HepG2 (cell line): Measurements from ENCODE around the gene UNC119B. TPM values are rescaled to one million over a fixed set of nuclear protein-coding genes. Genes with fewer than 3 reads are reported as not detected.

Source experiments
- ATAC-seq: fragments of 200-7000 bp; cut with Tn5 transposase; 3 replicates; pipeline ENCODE4 v1.9.1; 2020; ENCODE audit warnings: mild to moderate bottlenecking, moderate library complexity
- BruUV-seq: library from RNA; stranded (reverse); fragments of 400-500 nt; replicated peaks from 2 replicates; lab custom pipeline; 2021; lab: Mats Ljungman, UMichigan
- CTCF ChIA-PET: fragments of 300-600 bp; formaldehyde crosslinking; extraction: SDS; loops from one replicate; lab custom pipeline; 2021; ENCODE audit warnings: low total read pairs, inconsistent platforms, low intra/inter-chr PET ratio; lab: Yijun Ruan, JAX
- POLR2A ChIA-PET: fragments of 350-600 bp; sonication (Branson Sonifier 250); formaldehyde crosslinking; loops from one replicate; lab custom pipeline; 2020; ENCODE audit warnings: antibody characterized with exemption, inconsistent platforms; lab: Yijun Ruan, JAX
- DNase-seq: peaks from one replicate; pipeline ENCODE4 v3.0.0-alpha.2; 2015; ENCODE audit warnings: low spot score
- FAIRE-seq: peaks from 3 replicates; lab custom pipeline; 2011; peaks lifted over from hg19 to GRCh38; lab: Jason Lieb, UNC
- H2AFZ ChIP-seq: one replicate; pipeline ENCODE4 v1.6.1; 2011; ENCODE audit warnings: low read length, inconsistent platforms
- H3K27ac ChIP-seq: fragments of 300-600 bp; 3 replicates; pipeline ENCODE4 v1.8.0; 2011; ENCODE audit warnings: mixed run types, mild to moderate bottlenecking, mixed read lengths, low read length, inconsistent platforms; ENCODE audit not compliant: insufficient read depth; ENCODE audit errors: extremely low read length
- H3K27me3 ChIP-seq, 2 experiments: fragments of 200-600 bp in 1 of 2; 2 replicates in 1 of 2; 3 replicates in 1 of 2; pipeline versions ENCODE4 v1.6.0 to v1.8.0; 2011; ENCODE audit warnings: low read length in 2 of 2, mild to moderate bottlenecking in 2 of 2, moderate library complexity in 2 of 2, inconsistent platforms in 1 of 2; ENCODE audit not compliant: insufficient read depth in 2 of 2, control insufficient read depth in 1 of 2
- H3K36me3 ChIP-seq, 2 experiments: fragments of 200-600 bp in 1 of 2; replicated peaks in 1 of 2; 2 replicates in 1 of 2; 3 replicates in 1 of 2; pipeline versions ENCODE4 v1.5.1 to v1.8.0; 2011; ENCODE audit warnings: low read length in 2 of 2, inconsistent platforms in 1 of 2; ENCODE audit not compliant: insufficient read depth in 2 of 2, control insufficient read depth in 1 of 2
- H3K4me1 ChIP-seq: 2 replicates; pipeline ENCODE4 v1.5.1; 2012; ENCODE audit warnings: low read length, inconsistent platforms; ENCODE audit not compliant: insufficient read depth
- H3K4me2 ChIP-seq: 2 replicates; pipeline ENCODE4 v1.6.0; 2011; ENCODE audit warnings: low read depth, low read length, inconsistent platforms
- H3K4me3 ChIP-seq, 3 experiments: fragments of 200-600 bp in 1 of 3; sonication (generic), shearing (Covaris generic) in 1 of 3; replicated peaks in 1 of 3; 2 replicates each; pipeline ENCODE4 v1.5.1; 2011 to 2016; ENCODE audit warnings: low read length in 3 of 3, inconsistent platforms in 2 of 3, low read depth in 2 of 3, mild to moderate bottlenecking in 2 of 3, control low read depth in 1 of 3, mixed read lengths in 1 of 3; ENCODE audit not compliant: insufficient read depth in 1 of 3
- H3K79me2 ChIP-seq: one replicate; pipeline ENCODE4 v1.6.1; 2011; ENCODE audit warnings: low read length, inconsistent platforms; ENCODE audit not compliant: insufficient read depth
- H3K9ac ChIP-seq: 2 replicates; pipeline ENCODE4 v1.6.0; 2011; ENCODE audit warnings: mild to moderate bottlenecking, low read depth, low read length, inconsistent platforms; ENCODE audit not compliant: insufficient read depth
- H3K9me3 ChIP-seq: 2 replicates; pipeline ENCODE4 v1.5.1; 2012; ENCODE audit warnings: mild to moderate bottlenecking, low read length
- H4K20me1 ChIP-seq: 2 replicates; pipeline ENCODE4 v1.6.0; 2011; ENCODE audit warnings: inconsistent platforms, mild to moderate bottlenecking, low read length, moderate library complexity; ENCODE audit not compliant: insufficient read depth
- BRCA1 ChIP-seq: sonication (generic); formaldehyde crosslinking; IDR thresholded peaks from 2 replicates; pipeline ENCODE4 v1.4.0; 2020; ENCODE audit warnings: missing genetic modification reagents
- FOXA1 ChIP-seq, 2 experiments: fragments of 450-650 bp in 1 of 2; sonication (generic) in 1 of 2; formaldehyde crosslinking in 1 of 2; IDR thresholded peaks; 2 replicates each; pipeline versions ENCODE4 v1.4.0 to v1.6.1; 2016 to 2020; ENCODE audit warnings: missing genetic modification reagents in 1 of 2
- GZF1 ChIP-seq: sonication (generic); formaldehyde crosslinking; IDR thresholded peaks from 2 replicates; pipeline ENCODE4 v1.5.1; 2020; ENCODE audit warnings: mild to moderate bottlenecking, missing genetic modification reagents
- HOXA3 ChIP-seq: sonication (generic); formaldehyde crosslinking; IDR thresholded peaks from 2 replicates; pipeline ENCODE4 v1.5.0; 2020; ENCODE audit warnings: missing genetic modification reagents
- MTF1 ChIP-seq: sonication (generic); formaldehyde crosslinking; IDR thresholded peaks from 2 replicates; pipeline ENCODE4 v1.5.0; 2020; ENCODE audit warnings: missing genetic modification reagents
- NFRKB ChIP-seq: fragments of 450-650 bp; IDR thresholded peaks from 2 replicates; pipeline ENCODE4 v1.6.1; 2017
- RELA ChIP-seq: sonication (generic); formaldehyde crosslinking; IDR thresholded peaks from 2 replicates; pipeline ENCODE4 v1.4.0; 2020; ENCODE audit warnings: missing genetic modification reagents
- SCMH1 ChIP-seq: sonication (generic); formaldehyde crosslinking; IDR thresholded peaks from 2 replicates; pipeline ENCODE4 v1.9.0; 2021; ENCODE audit warnings: missing genetic modification reagents, mild to moderate bottlenecking, borderline replicate concordance
- SNAPC4 ChIP-seq: sonication (generic); formaldehyde crosslinking; IDR thresholded peaks from 2 replicates; pipeline ENCODE4 v1.4.0; 2020; ENCODE audit warnings: mild to moderate bottlenecking, missing genetic modification reagents
- SYNCRIP ChIP-seq: fragments of 200-400 bp; formaldehyde crosslinking; IDR thresholded peaks from 2 replicates; pipeline ENCODE4 v1.6.1; 2018; ENCODE audit warnings: mild to moderate bottlenecking, low read depth, low read length; ENCODE audit not compliant: insufficient read depth
- TEAD3 ChIP-seq: optimal IDR thresholded peaks from 2 replicates; pipeline ENCODE3; 2016; ENCODE audit warnings: borderline replicate concordance
- ZFP36 ChIP-seq: fragments of 150-350 bp; IDR thresholded peaks from 2 replicates; pipeline ENCODE4 v1.6.1; 2018; ENCODE audit warnings: borderline replicate concordance, low read length, low read depth; ENCODE audit not compliant: partially characterized antibody
- ZNF382 ChIP-seq: sonication (generic); formaldehyde crosslinking; IDR thresholded peaks from 2 replicates; pipeline ENCODE4 v1.5.0; 2020; ENCODE audit warnings: missing genetic modification reagents, mild to moderate bottlenecking, borderline replicate concordance
- ZZZ3 ChIP-seq: sonication (generic); formaldehyde crosslinking; IDR thresholded peaks from 2 replicates; pipeline ENCODE4 v1.4.0; 2020; ENCODE audit warnings: missing genetic modification reagents, mild to moderate bottlenecking, borderline replicate concordance
- WGBS: methylation state at CpG from one replicate; pipeline ENCODE4 v1.1.6; 2017; ENCODE audit warnings: low lambda C conversion rate; 5-methylcytosine and 5-hydroxymethylcytosine counted together
- in situ Hi-C: cut with HindIII; loops from 2 replicates; pipeline ENCODE4 v1.10.0; 2017; ENCODE audit warnings: low pct_unique_long_range_greater_than_20kb; ENCODE audit not compliant: extremely low pct_ligation_motif_present
- intact Hi-C: fragments of 100-400 bp; cut with micrococcal nuclease; formaldehyde crosslinking; loops from one replicate; pipeline ENCODE4 v1.10.0; 2022; ENCODE audit not compliant: unreplicated experiment
- polyA plus RNA-seq, 8 experiments: library from polyadenylated mRNA; depleted of rRNA in 3 of 8; stranded (reverse) in 7 of 8; unstranded in 1 of 8; fragments of >200 nt; fragmentation: Illumina TruSeq in 4 of 8; extraction: Trizol in 4 of 8; gene quantifications; 2 replicates each; pipeline versions ENCODE4 v1.2.1 to v1.2.3, GENCODE V29; 2011 to 2016; ENCODE audit warnings: low read depth in 4 of 8, missing spikeins in 1 of 8, mixed read lengths in 1 of 8; ENCODE audit not compliant: insufficient read depth in 1 of 8
- total RNA-seq, 5 experiments: library from RNA; depleted of rRNA; stranded (reverse); fragments of >200 nt; fragmentation: Illumina TruSeq; extraction: Trizol; gene quantifications; 2 replicates each; pipeline ENCODE4 v1.2.3, GENCODE V29; 2016; ENCODE audit warnings: low read depth in 1 of 5

The UNC119B gene
- total and polyA plus RNA-seq, 2 of the 13 experiments (the other 11 are each of a cell fraction or from before 2014, with no cell fraction given) = 19.6 to 19.7 TPM

GRCh38 chr12:120700886-120701285 is 9.4 kb upstream of the UNC119B start:
- FAIRE-seq = no peak
- H4K20me1 ChIP-seq = no peaks in the 10 kb centered on the region
- in situ Hi-C loops (no loop called here), intact Hi-C loops (no loop called here)
- 95% methylated on average over 5 of the region's 5 CpGs for WGBS
- H3K27ac ChIP-seq = no peak overlapping the region
- POLR2A ChIA-PET = interaction anchor here (1.0 kb wide), 1 partner anchor 9 kb away, joined by 4 read pairs; no protein-coding TSS in a partner anchor
- H3K9me3 ChIP-seq = no peaks in the 10 kb centered on the region
- H3K36me3 ChIP-seq = peaks cover 38 to 60% of the 10 kb centered on the region in 2 experiments
- H3K4me1 ChIP-seq = 0 out of 2 replicates have a peak, but pooled peaks cover 18% of the 10 kb centered on the region
- no peaks in the 10 kb centered on the region for H3K27me3 ChIP-seq
- ATAC-seq = no peak
- CTCF ChIA-PET = no interaction called here
- H3K4me2 ChIP-seq = no peak overlapping the region
- no peak for DNase-seq
- no peaks in the 10 kb centered on the region for H3K79me2 ChIP-seq
- no peak overlapping the region for H3K4me3 ChIP-seq
- BruUV-seq = no TSS peak
- H3K9ac ChIP-seq = no peak overlapping the region
- H2AFZ ChIP-seq = no peak overlapping the region
- no peak for TF ChIP-seq FOXA1 (IDR thresholded peaks at IDR 0.05)
- no peak for TF ChIP-seq FOXA1 (CRISPR knock-in tag; IDR thresholded peaks at IDR 0.05)
- TF ChIP-seq ZFP36 = no peak
- no peak for TF ChIP-seq SCMH1 (CRISPR knock-in tag)

GRCh38 chr12:120702637-120703036 is 7.6 kb upstream of the UNC119B start:
- ATAC-seq = no peak
- in situ Hi-C loops (no loop called here), intact Hi-C loops (no loop called here)
- no peak for TF ChIP-seq TEAD3
- TF ChIP-seq BRCA1 (CRISPR knock-in tag) = no peak
- no peak for TF ChIP-seq HOXA3 (CRISPR knock-in tag)
- TF ChIP-seq NFRKB = no peak
- TF ChIP-seq SNAPC4 (CRISPR knock-in tag) = no peak
- TF ChIP-seq SYNCRIP = no peak
- TF ChIP-seq RELA (CRISPR knock-in tag) = no peak
- TF ChIP-seq MTF1 (CRISPR knock-in tag) = no peak
- TF ChIP-seq GZF1 = no peak
- no peak for TF ChIP-seq ZNF382 (CRISPR knock-in tag)
- TF ChIP-seq ZZZ3 (CRISPR knock-in tag) = no peak
- BruUV-seq = no TSS peak
- FAIRE-seq = no peak
- POLR2A ChIA-PET = interaction anchor here (1.4 kb wide), 1 partner anchor 10 kb away, joined by 6 read pairs; no protein-coding TSS in a partner anchor
- H3K9me3 ChIP-seq = no peaks in the 10 kb centered on the region
- H3K27ac ChIP-seq = no peak overlapping the region
- no peak overlapping the region for H2AFZ ChIP-seq
- DNase-seq = peak; percentile 45
- H3K36me3 ChIP-seq = peaks cover 27 to 43% of the 10 kb centered on the region in 2 experiments
- H3K4me2 ChIP-seq = no peak overlapping the region
- no peaks in the 10 kb centered on the region for H3K27me3 ChIP-seq
- CTCF ChIA-PET = no interaction called here
- no peaks in the 10 kb centered on the region for H3K79me2 ChIP-seq
- 0 out of 2 replicates have a peak, but pooled peaks cover 18% of the 10 kb centered on the region for H3K4me1 ChIP-seq
- WGBS = 92% methylated on average over 1 of the region's 1 CpG
- H3K4me3 ChIP-seq = no peak overlapping the region
- no peak overlapping the region for H3K9ac ChIP-seq
- H4K20me1 ChIP-seq = no peaks in the 10 kb centered on the region
